Vagina (tissue), 2 donors: ENCODE measurements around the gene CENPV.

ENCODE experiments used
- CTCF ChIP-seq, 3 experiments: fragments of 450-650 bp in 2 of 3; fragments of 200-600 bp in 1 of 3; sonication (generic) in 1 of 3; IDR thresholded peaks; one replicate each; pipeline ENCODE4 v1.5.1; 2017 to 2019; ENCODE audit warnings: antibody characterized with exemption in 3 of 3, mild to moderate bottlenecking in 2 of 3, moderate library complexity in 2 of 3
- POLR2A ChIP-seq, 2 donors: fragments of 450-650 bp; IDR thresholded peaks; one replicate each; pipeline ENCODE4 v1.6.1; 2017; ENCODE audit warnings: antibody characterized with exemption in 2 of 2, mild to moderate bottlenecking in 2 of 2, moderate library complexity in 2 of 2
- POLR2AphosphoS5 ChIP-seq, 2 donors: sonication (generic); formaldehyde crosslinking; IDR thresholded peaks; one replicate each; pipeline ENCODE4 v1.9.0; 2017; ENCODE audit warnings: antibody characterized with exemption in 2 of 2, mild to moderate bottlenecking in 2 of 2, low read depth in 1 of 2; ENCODE audit not compliant: insufficient read depth in 1 of 2

- TF ChIP-seq CTCF (IDR thresholded peaks at IDR 0.05) (no peak), POLR2A (IDR thresholded peaks at IDR 0.05) (no peak), POLR2AphosphoS5 (IDR thresholded peaks at IDR 0.05; ENCODE audit: insufficient read depth in 1 of 2, low read depth in 1 of 2) (no peak)
Observed at GRCh38 chr17:16322636-16323035, 30.6 kb downstream of the CENPV start.
